IMR-90 (cell line): Measurements from ENCODE around the gene SNRNP25. TPM values are rescaled to one million over a fixed set of nuclear protein-coding genes. Genes with fewer than 3 reads are reported as not detected.
A peak's percentile ranks its signal among the peaks of the same experiment; 100 is the strongest.

Experiments
- ATAC-seq: fragments of 200-7000 bp; cut with Tn5 transposase; 2 replicates; pipeline ENCODE4 v1.9.1; 2020; ENCODE audit warnings: low read depth, mild to moderate bottlenecking, moderate library complexity
- BruUV-seq: library from RNA; stranded (reverse); fragments of 400-500 nt; replicated peaks from 2 replicates; lab custom pipeline; 2021; lab: Mats Ljungman, UMichigan
- CTCF ChIA-PET: fragments of 300-600 bp; formaldehyde crosslinking; extraction: SDS; loops from one replicate; lab custom pipeline; 2021; ENCODE audit warnings: antibody characterized with exemption; lab: Yijun Ruan, JAX
- POLR2A ChIA-PET: fragments of 300-600 bp; sonication (Branson Sonifier 250); formaldehyde crosslinking; loops from one replicate; lab custom pipeline; 2022; ENCODE audit warnings: antibody characterized with exemption; ENCODE audit not compliant: unreplicated experiment; lab: Charles Lee
- DNase-seq: peaks from one replicate; pipeline ENCODE4 v3.0.0; 2013
- H2AFZ ChIP-seq: replicated peaks from 2 replicates; pipeline ENCODE3; 2013; ENCODE audit warnings: low read length, mild to moderate bottlenecking; ENCODE audit not compliant: poor library complexity
- H2AK5ac ChIP-seq: 2 replicates; pipeline ENCODE4 v1.6.1; 2013; ENCODE audit warnings: low read depth, low read length, inconsistent platforms
- H2AK9ac ChIP-seq: replicated peaks from 2 replicates; pipeline ENCODE3; 2013; ENCODE audit warnings: mild to moderate bottlenecking, low read depth, low read length, moderate library complexity; ENCODE audit not compliant: poor library complexity
- H2BK120ac ChIP-seq: 2 replicates; pipeline ENCODE4 v1.6.1; 2013; ENCODE audit warnings: low read depth, low read length, inconsistent platforms
- H2BK15ac ChIP-seq: 3 replicates; pipeline ENCODE4 v1.6.1; 2013; ENCODE audit warnings: low read depth, low read length, inconsistent platforms
- H2BK20ac ChIP-seq: 2 replicates; pipeline ENCODE4 v1.6.1; 2013; ENCODE audit warnings: low read depth, mild to moderate bottlenecking, inconsistent platforms, low read length, moderate library complexity
- H2BK5ac ChIP-seq: 2 replicates; pipeline ENCODE4 v1.6.1; 2013; ENCODE audit warnings: mild to moderate bottlenecking, low read depth, low read length, inconsistent platforms; ENCODE audit not compliant: poor library complexity, severe bottlenecking
- H3K14ac ChIP-seq: replicated peaks from 2 replicates; pipeline ENCODE4 v1.6.1; 2013; ENCODE audit warnings: low read depth, low read length, inconsistent platforms
- H3K18ac ChIP-seq: 2 replicates; pipeline ENCODE4 v1.6.1; 2013; ENCODE audit warnings: low read depth, low read length, control low read depth
- H3K23ac ChIP-seq: 2 replicates; pipeline ENCODE4 v1.6.1; 2013; ENCODE audit warnings: low read depth, low read length, inconsistent platforms
- H3K27ac ChIP-seq: 2 replicates; pipeline ENCODE4 v1.5.1; 2013; ENCODE audit warnings: mild to moderate bottlenecking, control low read depth, low read length; ENCODE audit not compliant: insufficient read depth
- H3K27me3 ChIP-seq: 2 replicates; pipeline ENCODE4 v1.6.1; 2013; ENCODE audit warnings: low read length; ENCODE audit not compliant: control insufficient read depth, insufficient read depth
- H3K36me3 ChIP-seq: 2 replicates; pipeline ENCODE4 v1.6.1; 2013; ENCODE audit warnings: low read length, mixed read lengths; ENCODE audit not compliant: control insufficient read depth, insufficient read depth
- H3K4ac ChIP-seq: 2 replicates; pipeline ENCODE4 v1.6.1; 2013; ENCODE audit warnings: low read depth, low read length, inconsistent platforms
- H3K4me1 ChIP-seq: 2 replicates; pipeline ENCODE4 v1.6.1; 2013; ENCODE audit warnings: low read length, mixed read lengths; ENCODE audit not compliant: control insufficient read depth, insufficient read depth
- H3K4me2 ChIP-seq: 2 replicates; pipeline ENCODE4 v1.6.1; 2013; ENCODE audit warnings: low read depth, mild to moderate bottlenecking, control low read depth, low read length, moderate library complexity
- H3K4me3 ChIP-seq: 2 replicates; pipeline ENCODE4 v1.5.1; 2013; ENCODE audit warnings: low read depth, mild to moderate bottlenecking, control low read depth, low read length, moderate library complexity; ENCODE audit not compliant: insufficient read depth
- H3K56ac ChIP-seq: 2 replicates; pipeline ENCODE4 v1.6.1; 2013; ENCODE audit warnings: low read length, inconsistent platforms; ENCODE audit not compliant: insufficient read depth; ENCODE audit errors: extremely low read depth
- H3K79me1 ChIP-seq, 2 experiments: 2 replicates each; pipeline ENCODE4 v1.6.1; 2013; ENCODE audit warnings: low read length in 2 of 2, inconsistent platforms in 1 of 2, low read depth in 1 of 2
- H3K9ac ChIP-seq: 2 replicates; pipeline ENCODE4 v1.6.1; 2013; ENCODE audit warnings: low read depth, low read length, control low read depth
- H3K9me1 ChIP-seq: 2 replicates; pipeline ENCODE4 v1.6.1; 2013; ENCODE audit warnings: low read length, inconsistent platforms; ENCODE audit not compliant: insufficient read depth
- H3K9me3 ChIP-seq: 2 replicates; pipeline ENCODE4 v1.6.1; 2013; ENCODE audit warnings: low read length; ENCODE audit not compliant: control insufficient read depth, insufficient read depth
- H4K20me1 ChIP-seq: 2 replicates; pipeline ENCODE4 v1.6.1; 2013; ENCODE audit warnings: low read length, inconsistent platforms; ENCODE audit not compliant: insufficient read depth
- H4K5ac ChIP-seq: 2 replicates; pipeline ENCODE4 v1.6.1; 2013; ENCODE audit warnings: mild to moderate bottlenecking, low read depth, low read length, control low read depth
- H4K8ac ChIP-seq, 2 experiments: 2 replicates each; pipeline ENCODE4 v1.6.1; 2013; ENCODE audit warnings: low read depth in 2 of 2, low read length in 2 of 2, control low read depth in 1 of 2, inconsistent platforms in 1 of 2
- H4K91ac ChIP-seq: 2 replicates; pipeline ENCODE4 v1.6.1; 2013; ENCODE audit warnings: low read depth, low read length, inconsistent platforms; ENCODE audit not compliant: insufficient read depth
- RAD21 ChIP-seq: IDR thresholded peaks from 2 replicates; pipeline ENCODE4 v1.6.1; 2012; ENCODE audit warnings: low read length, improper control_type of control experiment
- RCOR1 ChIP-seq: IDR thresholded peaks from 2 replicates; pipeline ENCODE4 v1.6.1; 2012; ENCODE audit warnings: mild to moderate bottlenecking, low read length, improper control_type of control experiment; ENCODE audit not compliant: insufficient replicate concordance
- SMC3 ChIP-seq: fragments of 150-350 bp; IDR thresholded peaks from 2 replicates; pipeline ENCODE4 v1.6.1; 2016; ENCODE audit warnings: low read depth, mild to moderate bottlenecking, antibody characterized with exemption, low read length, moderate library complexity
- WGBS, 2 experiments: methylation state at CpG; one replicate each; pipeline versions ENCODE4 v1.1.5 to v1.1.7; 2013; ENCODE audit warnings: missing lambda C conversion rate in 2 of 2; ENCODE audit not compliant: insufficient read length in 1 of 2; ENCODE audit errors: extremely low coverage in 2 of 2; 5-methylcytosine and 5-hydroxymethylcytosine counted together
- dilution Hi-C: fragments of 300-500 bp; cut with HindIII; formaldehyde crosslinking; loops from one replicate; pipeline ENCODE4 v1.14.3; 2018; ENCODE audit warnings: low sequenced_read_pairs; ENCODE audit not compliant: unreplicated experiment
- in situ Hi-C: fragments of 300-500 bp; cut with MboI; formaldehyde crosslinking; loops from 3 replicates; pipeline ENCODE4 v1.14.3; 2019; ENCODE audit warnings: low sequenced_read_pairs, inconsistent platforms, mixed read lengths
- intact Hi-C: fragments of 100-400 bp; cut with micrococcal nuclease; formaldehyde crosslinking; loops from 2 replicates; pipeline ENCODE4 v1.10.0; 2022
- microRNA-seq, 2 experiments: library from miRNA; stranded (forward) in 1 of 2; unstranded in 1 of 2; fragments of 10-50 nt in 1 of 2; fragments of <30 nt in 1 of 2; gene quantifications in 1 of 2; microRNA quantifications in 1 of 2; one replicate each; pipeline versions ENCODE3 to v1.1.0; 2013 to 2020; ENCODE audit not compliant: insufficient read depth in 1 of 2, insufficient read length in 1 of 2, unreplicated experiment in 1 of 2
- polyA plus RNA-seq, 3 experiments: library from polyadenylated mRNA; depleted of rRNA; stranded (reverse); fragments of >200 nt; gene quantifications; 2 replicates each; pipeline ENCODE4 v1.2.3, GENCODE V29; 2012; ENCODE audit warnings: low replicate concordance in 1 of 3
- small RNA-seq, 5 experiments: library from RNA; depleted of rRNA; stranded (forward); fragments of <200 nt; gene quantifications; one replicate each; pipeline ENCODE3, GENCODE V24; 2012
- total RNA-seq: library from RNA; depleted of rRNA; stranded (reverse); fragments of >200 nt; gene quantifications from 2 replicates; pipeline ENCODE4 v1.2.3, GENCODE V29; 2012; rRNA removed
- TF ChIP-seq, protein P1 (sequence below): conservative IDR thresholded peaks from 2 replicates; pipeline ENCODE4 v1.5.1; 2012; ENCODE audit warnings: mild to moderate bottlenecking, low read depth, low read length, improper control_type of control experiment

The SNRNP25 gene
- total and polyA plus RNA-seq, 2 of the 4 experiments (the other 2 are of a cell fraction): 67.2 to 88.0 TPM

DNA sequence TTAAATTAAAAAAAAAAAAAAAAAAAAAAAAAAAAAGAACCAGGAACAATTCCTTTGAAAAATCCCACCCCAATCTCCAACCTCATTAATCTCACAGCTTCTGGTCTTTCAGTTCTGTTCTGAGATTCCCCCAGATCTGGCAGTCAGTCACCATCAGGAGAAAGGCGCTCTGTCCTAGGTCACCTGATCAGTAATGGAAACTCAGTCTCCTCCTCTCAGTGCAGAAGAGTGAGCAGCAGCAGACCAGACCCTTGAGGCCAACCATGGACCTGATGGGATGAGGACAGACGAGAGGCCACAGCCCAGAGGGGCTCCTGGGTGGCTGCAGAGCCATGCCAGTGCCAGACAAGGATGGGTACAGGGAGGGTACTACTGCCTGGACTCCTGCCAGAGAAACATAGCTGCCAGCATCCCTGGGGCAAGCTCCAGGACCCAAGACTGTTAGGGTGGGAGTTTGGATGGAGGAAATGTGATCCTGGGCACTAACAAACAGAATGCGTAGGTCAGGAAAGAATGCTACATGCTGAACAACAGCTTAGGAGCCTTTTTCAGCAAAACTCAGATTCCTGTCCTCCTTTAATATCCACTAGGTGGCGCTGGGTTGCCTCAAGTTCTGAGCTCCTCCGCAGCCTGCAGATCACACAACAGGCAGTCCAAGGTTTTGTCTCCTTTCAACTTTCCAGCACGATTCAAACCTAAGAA is 53.1 kb downstream of the SNRNP25 start:
- Histone ChIP-seq H3K9me3 (no peaks in the 10 kb centered on the region), H3K4me2 (no peak overlapping the region), H2AK9ac (no peak overlapping the region), H3K36me3 (peaks cover 34% of the 10 kb centered on the region), H4K5ac (no peak overlapping the region), H4K91ac (no peak overlapping the region), H3K14ac (no peak overlapping the region), H2AK5ac (0 out of 2 replicates have a peak overlapping the region, but pooled peaks have one; percentile 16), H3K4me3 (no peak overlapping the region), H3K27ac (no peak overlapping the region), H3K4me1 (no peaks in the 10 kb centered on the region), H3K9ac (no peak overlapping the region), H3K79me1 (peaks cover 3 to 10% of the 10 kb centered on the region in 2 experiments; a peak in 2 of 4 replicates), H3K18ac (no peak overlapping the region), H4K8ac (no peak overlapping the region), H3K4ac (no peak overlapping the region), H3K9me1 (no peaks in the 10 kb centered on the region), H3K56ac (no peak overlapping the region), H2AFZ (no peak overlapping the region), H2BK5ac (no peak overlapping the region), H3K23ac (no peak overlapping the region), H3K27me3 (no peaks in the 10 kb centered on the region), H4K20me1 (peaks cover 5% of the 10 kb centered on the region; the same call in 1 of the 2 replicates), H2BK120ac (no peak overlapping the region), H2BK15ac (no peak overlapping the region), H2BK20ac (no peak overlapping the region)
- ChIA-PET CTCF (interaction anchor here (0.5 to 2.8 kb wide), 15 partner anchors 8 to 256 kb away, joined by 3 to 11 read pairs (median 4); partner anchors contain the start of gene HBQ1), POLR2A (interaction anchor here (0.6 to 1.0 kb wide), 2 partner anchors 43 to 131 kb away, joined by 3 read pairs; no protein-coding TSS in a partner anchor)
- no TSS peak for BruUV-seq
- TF ChIP-seq RCOR1: no peak
- peak; percentile 87 for TF ChIP-seq RAD21
- TF ChIP-seq, protein P1, sequence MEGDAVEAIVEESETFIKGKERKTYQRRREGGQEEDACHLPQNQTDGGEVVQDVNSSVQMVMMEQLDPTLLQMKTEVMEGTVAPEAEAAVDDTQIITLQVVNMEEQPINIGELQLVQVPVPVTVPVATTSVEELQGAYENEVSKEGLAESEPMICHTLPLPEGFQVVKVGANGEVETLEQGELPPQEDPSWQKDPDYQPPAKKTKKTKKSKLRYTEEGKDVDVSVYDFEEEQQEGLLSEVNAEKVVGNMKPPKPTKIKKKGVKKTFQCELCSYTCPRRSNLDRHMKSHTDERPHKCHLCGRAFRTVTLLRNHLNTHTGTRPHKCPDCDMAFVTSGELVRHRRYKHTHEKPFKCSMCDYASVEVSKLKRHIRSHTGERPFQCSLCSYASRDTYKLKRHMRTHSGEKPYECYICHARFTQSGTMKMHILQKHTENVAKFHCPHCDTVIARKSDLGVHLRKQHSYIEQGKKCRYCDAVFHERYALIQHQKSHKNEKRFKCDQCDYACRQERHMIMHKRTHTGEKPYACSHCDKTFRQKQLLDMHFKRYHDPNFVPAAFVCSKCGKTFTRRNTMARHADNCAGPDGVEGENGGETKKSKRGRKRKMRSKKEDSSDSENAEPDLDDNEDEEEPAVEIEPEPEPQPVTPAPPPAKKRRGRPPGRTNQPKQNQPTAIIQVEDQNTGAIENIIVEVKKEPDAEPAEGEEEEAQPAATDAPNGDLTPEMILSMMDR: peak; percentile 88
- TF ChIP-seq SMC3: peak; percentile 83
- peak; percentile 84 for DNase-seq
- in situ Hi-C loops (loop anchor here (5.0 kb wide), 1 partner anchor 76 kb away; the partner anchor contains the start of gene HBQ1), dilution Hi-C loops (no loop called here), intact Hi-C loops (loop anchor here (1.0 kb wide), 1 partner anchor 75 kb away; no protein-coding TSS in a partner anchor)
- WGBS, 2 experiments: 8% methylated on average over 4 of the region's 6 CpGs; no CpG with 5 or more reads in 1 of the 2 experiments
- ATAC-seq: peak; percentile 95

Small RNA genes within 50 kb of the gene (microRNA-seq; reads per million reads assigned to microRNA genes)
- 0 reads per million in 2 experiments for gene MIR6859-4 (ENCODE audit: insufficient read depth in 1 of 2, insufficient read length in 1 of 2, unreplicated experiment in 1 of 2)
- not detected for gene Z69720.2 (ENCODE audit: insufficient read depth, insufficient read length)

Small RNA genes within 50 kb of the gene (small RNA-seq; reads per million reads assigned to genes)
- gene MIR6859-4 (0 reads per million in 5 experiments), gene Z69720.2 (0 reads per million in 5 experiments)

Other genes with a start within 250 kb of the SNRNP25 start
- 9.0 and 10.6 TPM in 2 replicates for gene POLR3K, start 220 bp upstream of the SNRNP25 start, total RNA-seq
- 39.1 and 39.5 TPM in 2 replicates for gene POLR3K, start 220 bp upstream of the SNRNP25 start, polyA plus RNA-seq (2012; rRNA removed)
- gene RHBDF1, start 18.8 kb downstream of the SNRNP25 start, total RNA-seq: 11.1 and 13.8 TPM in 2 replicates
- gene RHBDF1, start 18.8 kb downstream of the SNRNP25 start, polyA plus RNA-seq (2012; rRNA removed): 86.6 and 92.3 TPM in 2 replicates
- 66.7 and 74.2 TPM in 2 replicates for gene MPG, start 24.4 kb downstream of the SNRNP25 start, total RNA-seq
- gene MPG, start 24.4 kb downstream of the SNRNP25 start, polyA plus RNA-seq (2012; rRNA removed): 135 and 155 TPM in 2 replicates
- 3.9 and 5.7 TPM in 2 replicates for gene NPRL3, start 84.8 kb downstream of the SNRNP25 start, total RNA-seq
- 42.4 and 44.0 TPM in 2 replicates for gene NPRL3, start 84.8 kb downstream of the SNRNP25 start, polyA plus RNA-seq (2012; rRNA removed)
- gene HBZ, start 98.8 kb downstream of the SNRNP25 start, total RNA-seq: not detected in 2 replicates
- gene HBZ, start 98.8 kb downstream of the SNRNP25 start, polyA plus RNA-seq (2012; rRNA removed): not detected in 2 replicates
- not detected in 2 replicates for gene HBM, start 112.2 kb downstream of the SNRNP25 start, total RNA-seq
- gene HBM, start 112.2 kb downstream of the SNRNP25 start, polyA plus RNA-seq (2012; rRNA removed): not detected in 2 replicates
- not detected in 2 replicates for gene HBA2, start 119.0 kb downstream of the SNRNP25 start, total RNA-seq
- not detected in 2 replicates for gene HBA2, start 119.0 kb downstream of the SNRNP25 start, polyA plus RNA-seq (2012; rRNA removed)
- gene HBA1, start 122.9 kb downstream of the SNRNP25 start, total RNA-seq: not detected in 2 replicates
- 0.21 TPM in 1 of 2 replicates, not detected in the other for gene HBA1, start 122.9 kb downstream of the SNRNP25 start, polyA plus RNA-seq (2012; rRNA removed)
- gene HBQ1, start 126.6 kb downstream of the SNRNP25 start, total RNA-seq: not detected in 2 replicates
- 0.92 and 1.7 TPM in 2 replicates for gene HBQ1, start 126.6 kb downstream of the SNRNP25 start, polyA plus RNA-seq (2012; rRNA removed)
- 21.5 and 33.3 TPM in 2 replicates for gene LUC7L, start 175.6 kb downstream of the SNRNP25 start, total RNA-seq
- 52.8 and 55.6 TPM in 2 replicates for gene LUC7L, start 175.6 kb downstream of the SNRNP25 start, polyA plus RNA-seq (2012; rRNA removed)
- 27.5 and 30.3 TPM in 2 replicates for gene FAM234A, start 181.0 kb downstream of the SNRNP25 start, total RNA-seq
- 60.5 and 64.2 TPM in 2 replicates for gene FAM234A, start 181.0 kb downstream of the SNRNP25 start, polyA plus RNA-seq (2012; rRNA removed)
- under 0.01 TPM in 2 replicates for gene RGS11, start 222.1 kb downstream of the SNRNP25 start, total RNA-seq
- 0.48 and 0.49 TPM in 2 replicates for gene RGS11, start 222.1 kb downstream of the SNRNP25 start, polyA plus RNA-seq (2012; rRNA removed)
- 0.36 TPM in 1 of 2 replicates, not detected in the other for gene ARHGDIG, start 226.8 kb downstream of the SNRNP25 start, total RNA-seq
- 0.16 and 0.24 TPM in 2 replicates for gene ARHGDIG, start 226.8 kb downstream of the SNRNP25 start, polyA plus RNA-seq (2012; rRNA removed)
- gene PDIA2, start 229.3 kb downstream of the SNRNP25 start, total RNA-seq: 0.28 TPM in 1 of 2 replicates, not detected in the other
- gene PDIA2, start 229.3 kb downstream of the SNRNP25 start, polyA plus RNA-seq (2012; rRNA removed): 0.17 and 0.32 TPM in 2 replicates